ENCODE measurements around the gene BEND2. TPM values are rescaled to one million over a fixed set of nuclear protein-coding genes. Genes with fewer than 3 reads are reported as not detected.

Gene BEND2
- total and polyA plus RNA-seq, 2 of the 8 experiments (the other 6 are each of a cell fraction or from before 2014, with no cell fraction given): not detected

DNA sequence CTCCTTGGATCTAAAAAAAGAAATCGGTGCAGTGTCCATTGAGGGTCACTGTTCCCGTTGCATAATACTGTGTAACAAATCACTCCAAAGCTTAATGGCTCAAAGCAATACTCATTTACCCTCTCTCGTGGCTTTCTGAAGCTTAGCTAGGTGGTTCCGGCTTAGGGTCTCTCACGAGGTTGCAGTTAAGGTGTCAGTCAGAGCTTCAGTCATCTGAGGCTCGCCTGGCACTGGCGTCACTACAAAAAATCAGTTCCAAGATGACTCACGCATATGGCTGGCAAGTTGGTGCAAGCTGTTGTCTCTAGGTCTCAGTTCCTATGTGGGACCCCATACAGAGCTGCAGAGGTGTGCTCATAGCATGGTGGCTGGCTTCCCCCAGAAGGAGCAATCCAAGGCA is 91.0 kb downstream of the BEND2 start (continued):
- TF ChIP-seq CBX5 (IDR thresholded peaks at IDR 0.05; ENCODE audit: low read depth, low read length) (no peak), POU5F1 (IDR thresholded peaks at IDR 0.05; ENCODE audit: low read depth, low read length) (no peak), NRF1 (IDR thresholded peaks at IDR 0.05; ENCODE audit: low read depth, low read length) (no peak)

All from H1 (cell line).